RPMI8226 (cell line): ENCODE data around the gene FRMPD1.
A peak's percentile ranks its signal among the peaks of the same experiment; 100 is the strongest.

ENCODE experiments used
- DNase-seq: peaks from one replicate; pipeline ENCODE4 v3.0.0-alpha.2; 2015

Gene FRMPD1

DNA sequence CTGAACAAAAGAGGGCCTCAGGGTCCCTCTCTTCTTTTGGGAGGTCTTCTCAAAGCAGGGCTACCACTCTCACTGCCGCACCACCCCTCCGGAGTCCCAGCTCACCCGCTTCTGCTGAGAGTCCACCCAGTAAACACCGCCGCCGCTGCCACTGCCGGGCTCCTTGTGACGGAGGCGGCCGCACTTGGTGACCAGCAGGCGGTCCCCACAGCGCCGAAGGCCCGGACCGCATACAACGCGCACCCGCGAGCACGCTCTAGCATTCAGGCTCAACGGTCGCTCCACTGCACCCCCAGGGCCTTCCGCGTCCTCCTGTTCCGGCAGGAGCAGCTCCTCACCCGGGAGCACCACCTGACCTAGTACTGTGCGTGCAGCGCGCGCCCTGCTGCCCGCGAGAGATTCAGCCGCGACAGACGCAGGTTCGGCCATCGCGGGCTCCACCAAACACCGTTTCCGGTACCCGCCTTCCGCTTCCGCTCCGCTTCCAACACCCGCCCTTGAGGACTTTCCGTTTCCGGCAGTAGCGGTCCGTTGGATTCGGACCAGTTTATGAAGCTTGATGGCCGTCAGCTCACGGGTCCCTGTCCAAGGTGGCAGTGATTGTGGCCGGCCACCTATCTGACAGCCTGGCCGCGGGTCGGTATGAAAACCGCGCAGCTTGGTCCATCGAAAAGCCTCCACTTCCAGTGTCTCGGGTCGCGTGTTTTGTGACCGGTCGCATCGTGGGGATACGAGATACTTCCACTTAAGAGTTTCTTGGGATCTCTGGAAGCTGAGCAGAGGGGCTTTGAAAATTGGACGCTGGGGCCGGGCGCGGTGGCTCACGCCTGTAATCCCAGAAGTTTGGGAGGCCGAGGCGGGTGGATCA lies 134.1 kb downstream of the FRMPD1 start, which contains the start of gene EXOSC3:
EXOSC3 (minus strand) TSS at position 449 of the 868 bp plus-strand sequence; CDS start at position 429, 20 bp downstream.
- peak; percentile 95 for DNase-seq

DNA sequence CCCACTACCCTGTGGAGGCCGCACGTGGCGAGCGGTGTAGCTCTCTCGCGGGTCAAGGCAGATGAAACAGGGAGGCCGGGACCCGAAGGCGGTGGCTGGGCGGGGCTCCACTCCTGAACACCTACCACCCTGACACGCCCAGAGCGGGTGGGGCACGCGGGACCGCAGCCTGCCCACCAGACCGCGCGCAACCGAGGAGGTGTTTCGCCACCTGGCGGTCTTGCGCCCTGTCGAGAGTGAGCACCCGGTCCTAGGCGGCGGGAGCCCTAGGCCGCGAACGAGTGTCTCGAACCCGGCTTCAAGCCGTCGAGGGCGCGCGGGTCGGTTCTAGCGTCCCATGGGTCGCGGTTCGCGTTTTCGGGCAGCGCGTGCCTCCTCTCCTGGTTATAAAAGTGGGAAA lies 136.3 kb downstream of the FRMPD1 start:
- DNase-seq, result no peak

- no peak for DNase-seq
Observed at GRCh38 chr9:37788332-37788731, 137.6 kb downstream of the FRMPD1 start.

GRCh38 chr9:37790096-37790495 lies 139.3 kb downstream of the FRMPD1 start:
- no peak for DNase-seq

DNA sequence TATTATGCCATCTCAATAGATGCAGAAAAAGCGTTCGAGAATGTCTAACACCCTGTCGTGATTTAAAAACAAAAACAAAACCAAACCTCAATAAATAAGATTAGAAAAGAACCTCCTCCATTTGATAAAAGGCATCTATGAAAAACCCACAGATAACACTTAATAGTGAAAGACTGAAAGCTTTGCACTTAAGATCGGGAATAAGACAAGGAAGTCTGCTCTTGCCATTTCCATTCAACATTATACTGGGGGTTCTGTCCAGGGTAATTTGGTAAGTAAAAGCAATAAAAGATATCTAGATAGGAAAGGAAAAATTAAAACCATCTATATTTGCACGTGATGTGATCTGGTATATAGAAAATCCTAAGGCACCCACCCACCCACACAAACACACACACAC lies 141.4 kb downstream of the FRMPD1 start:
- no peak for DNase-seq

GRCh38 chr9:37796232-37796631 lies 145.5 kb downstream of the FRMPD1 start:
- DNase-seq, result no peak
